Body of pancreas (tissue), 4 donors: ENCODE data around the gene SLC7A4.
"Not testable (repeated sequence)": the region's sequence is repeated elsewhere in the genome, so short reads cannot be mapped to it uniquely, and the experiment has no call there.

ENCODE experiments used
- CTCF ChIP-seq, 7 experiments: fragments of 450-650 bp in 4 of 7; fragments of 200-600 bp in 3 of 7; sonication (generic) in 3 of 7; IDR thresholded peaks; one replicate each; pipeline ENCODE4 v1.5.1; 2016 to 2019; ENCODE audit warnings: antibody characterized with exemption in 7 of 7
- POLR2A ChIP-seq, 3 donors: fragments of 450-650 bp; IDR thresholded peaks; one replicate each; pipeline ENCODE4 v1.6.1; 2016; ENCODE audit warnings: antibody characterized with exemption in 3 of 3, mild to moderate bottlenecking in 2 of 3

- TF ChIP-seq CTCF, POLR2A (IDR thresholded peaks at IDR 0.05): not testable (repeated sequence)
Observed at GRCh38 chr22:21071796-21072195, 39.4 kb upstream of the SLC7A4 start.
